A172 (cell line): ENCODE results near the gene RNU6-1. TPM values are rescaled to one million over a fixed set of nuclear protein-coding genes. Genes with fewer than 3 reads are reported as not detected.

Source experiments
- DNase-seq: peaks from one replicate; pipeline ENCODE4 v3.0.0-alpha.2; 2015; ENCODE audit warnings: low spot score
- total RNA-seq: library from RNA; depleted of rRNA; stranded (reverse); fragments of >200 nt; shearing (Covaris generic); gene quantifications from 2 replicates; pipeline ENCODE4 v1.2.3, GENCODE V29; 2014; rRNA removed

RNU6-1 gene
- not detected in 2 replicates for total RNA-seq

GRCh38 chr15:67839929-67840748 is at the start of gene RNU6-1:
Gene RNU6-1 (minus strand): TSS chr15:67840045.
- peak; percentile 76 for DNase-seq

- no peak for DNase-seq
Measured at GRCh38 chr15:67887776-67888175, 47.9 kb upstream of the RNU6-1 start.

GRCh38 chr15:67885861-67886260 is 46.0 kb upstream of the RNU6-1 start:
- DNase-seq: no peak

- DNase-seq: no peak
Measured at GRCh38 chr15:67885175-67885523, 45.3 kb upstream of the RNU6-1 start.

GRCh38 chr15:67884514-67885174 is 44.8 kb upstream of the RNU6-1 start:
- peak; percentile 16 for DNase-seq

GRCh38 chr15:67884009-67884408 is 44.2 kb upstream of the RNU6-1 start:
- no peak for DNase-seq

- DNase-seq: no peak
Measured at GRCh38 chr15:67883234-67883773, 43.5 kb upstream of the RNU6-1 start.

- no peak for DNase-seq
Measured at GRCh38 chr15:67882487-67883233, 42.8 kb upstream of the RNU6-1 start.

- no peak for DNase-seq
Measured at GRCh38 chr15:67880651-67881182, 40.9 kb upstream of the RNU6-1 start.

GRCh38 chr15:67879440-67880129 is 39.7 kb upstream of the RNU6-1 start:
- DNase-seq: no peak

GRCh38 chr15:67878712-67879206 is 38.9 kb upstream of the RNU6-1 start:
- no peak for DNase-seq

- no peak for DNase-seq
Measured at GRCh38 chr15:67873777-67874176, 33.9 kb upstream of the RNU6-1 start.

- DNase-seq: no peak
Measured at GRCh38 chr15:67870868-67871408, 31.1 kb upstream of the RNU6-1 start.

- DNase-seq: no peak
Measured at GRCh38 chr15:67869701-67870100, 29.9 kb upstream of the RNU6-1 start.

GRCh38 chr15:67865766-67866165 is 25.9 kb upstream of the RNU6-1 start:
- no peak for DNase-seq

GRCh38 chr15:67865331-67865730 is 25.5 kb upstream of the RNU6-1 start:
- no peak for DNase-seq

GRCh38 chr15:67863442-67863987 is 23.7 kb upstream of the RNU6-1 start:
- DNase-seq: peak; percentile 41

- no peak for DNase-seq
Measured at GRCh38 chr15:67862750-67863441, 23.1 kb upstream of the RNU6-1 start.

- DNase-seq: no peak
Measured at GRCh38 chr15:67861983-67862382, 22.1 kb upstream of the RNU6-1 start.
